Activated CD8-positive, alpha-beta memory T cell treated with anti-CD3 and anti-CD28 coated beads, Interleukin-2, amount 50 U/mL, for 24 hours (primary cell): Measurements from ENCODE around the gene EME2.

Experiments
- DNase-seq: peaks from one replicate; pipeline ENCODE4 v3.0.0-alpha.2; 2020; ENCODE audit errors: extremely low read depth

Gene EME2

DNA sequence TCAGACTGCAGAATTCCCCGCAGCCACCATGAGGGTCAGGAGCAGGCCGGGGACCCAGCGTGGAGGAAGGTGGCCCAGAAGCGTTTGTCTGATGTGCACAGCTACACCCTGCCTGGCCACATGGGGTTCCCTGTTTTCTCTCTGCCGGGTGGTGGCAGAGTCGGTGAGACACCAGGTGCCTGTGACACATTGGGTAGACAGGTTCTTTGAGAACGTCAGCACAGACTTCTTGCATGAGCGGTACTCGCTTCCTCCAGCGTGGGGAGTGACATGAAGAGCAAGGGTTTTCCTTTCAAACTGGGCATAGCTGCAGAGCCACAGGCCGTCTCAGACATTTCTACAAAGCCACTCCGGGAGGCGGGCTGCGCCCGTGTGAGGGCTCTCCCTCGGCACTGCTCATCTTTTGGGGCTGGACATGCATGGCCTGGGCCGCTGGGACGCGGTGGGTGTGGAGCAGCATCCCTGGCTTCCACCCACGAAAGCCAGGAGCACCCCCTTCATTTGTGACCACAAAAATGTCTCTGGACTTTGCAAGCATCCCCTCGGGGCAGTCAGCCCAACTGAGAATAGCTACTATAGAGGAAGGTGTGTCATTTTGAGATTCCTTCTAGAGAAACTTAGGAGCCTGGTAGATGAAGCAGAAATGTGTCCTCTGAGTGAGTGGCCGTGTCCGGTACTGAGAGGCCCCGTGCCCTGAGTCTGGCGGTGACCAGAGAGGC lies 27.3 kb upstream of the EME2 start:
- DNase-seq: no peak

GRCh38 chr16:1745900-1746692 lies 26.5 kb upstream of the EME2 start:
- no peak for DNase-seq

- no peak for DNase-seq
These were observed 25.9 kb upstream of the EME2 start for GRCh38 chr16:1746693-1747195.

DNA sequence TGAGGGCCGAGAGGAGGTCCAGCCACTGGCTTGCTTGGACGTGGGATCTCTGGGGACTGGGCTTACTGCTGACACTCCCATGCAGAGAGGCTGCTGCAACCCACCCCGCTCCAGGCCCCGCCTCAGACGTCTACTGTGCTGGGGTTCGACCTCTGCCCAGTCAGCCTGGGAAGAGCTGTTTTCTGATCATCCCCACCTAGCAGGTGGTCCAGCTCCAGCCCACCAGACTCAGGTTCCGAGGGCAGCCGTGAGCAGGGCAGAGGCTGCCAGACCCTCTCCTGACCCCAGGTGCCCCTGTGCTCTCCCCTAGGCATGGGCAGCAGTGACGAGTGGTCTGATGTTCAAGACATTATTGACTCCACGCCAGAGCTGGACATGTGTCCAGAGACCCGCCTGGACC lies 24.7 kb upstream of the EME2 start:
- no peak for DNase-seq

GRCh38 chr16:1749152-1750117 lies 23.2 kb upstream of the EME2 start:
- no peak for DNase-seq

GRCh38 chr16:1751946-1752345 lies 20.7 kb upstream of the EME2 start:
- DNase-seq: no peak

DNA sequence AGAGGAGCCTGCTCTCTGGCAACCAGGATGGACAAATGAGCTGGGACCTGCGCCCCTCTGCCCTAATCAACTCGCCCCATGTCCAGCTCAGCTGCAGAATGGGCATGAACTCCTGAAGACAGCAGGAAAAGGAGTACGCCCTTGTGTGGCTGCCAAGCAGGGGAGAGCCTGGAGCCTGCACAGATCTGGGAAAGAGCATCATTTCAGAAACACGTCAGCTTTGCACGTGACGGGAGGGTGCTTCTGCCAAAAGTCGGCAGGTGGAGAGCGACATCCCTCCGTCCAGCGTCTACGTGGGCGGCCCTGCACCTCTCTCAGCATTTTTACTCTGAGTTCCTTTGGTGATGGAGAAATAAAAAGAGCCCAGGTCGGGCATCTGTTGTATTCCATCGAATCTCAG lies 19.8 kb upstream of the EME2 start:
- no peak for DNase-seq

- DNase-seq: no peak
These were observed 18.4 kb upstream of the EME2 start for GRCh38 chr16:1754204-1754603.

DNA sequence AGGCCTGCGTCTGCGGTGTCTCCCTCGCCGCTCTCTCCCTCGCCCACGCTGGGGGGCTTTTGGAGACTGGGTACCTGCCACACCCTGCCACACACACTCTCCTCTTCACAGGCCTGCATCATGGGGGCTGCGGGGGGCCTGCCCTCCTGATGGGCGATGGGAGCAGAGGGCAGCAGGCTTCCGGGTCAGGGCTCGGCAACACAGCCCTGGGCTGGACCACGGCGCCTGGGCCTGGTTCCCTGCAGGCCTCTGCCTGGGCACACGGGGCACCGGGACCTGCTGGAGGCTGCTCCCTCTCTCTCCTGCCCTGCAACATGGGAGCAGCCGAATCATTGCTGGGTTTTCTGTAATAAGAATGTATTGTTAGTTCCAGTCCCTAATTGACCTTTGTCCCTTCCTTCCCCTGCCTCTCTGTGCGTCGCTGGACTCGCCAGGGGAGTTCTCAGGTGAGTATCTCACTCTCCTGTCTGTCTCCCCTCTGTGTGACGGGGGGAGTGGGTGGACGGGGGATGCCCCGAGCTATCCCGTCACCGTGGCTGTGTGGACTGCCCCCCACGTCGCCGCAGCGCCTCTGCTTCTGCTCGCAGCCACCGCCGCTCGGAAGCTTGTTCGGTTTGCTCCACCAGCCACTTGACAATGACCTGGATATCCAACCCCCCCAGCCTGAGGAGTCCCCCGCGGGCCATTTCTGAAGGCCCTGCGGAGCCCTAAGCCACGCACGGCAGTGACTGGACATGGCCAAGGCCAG lies 14.7 kb upstream of the EME2 start:
- no peak for DNase-seq

GRCh38 chr16:1758923-1759322 lies 13.7 kb upstream of the EME2 start:
- no peak for DNase-seq

- no peak for DNase-seq
These were observed 13.1 kb upstream of the EME2 start for GRCh38 chr16:1759511-1759910.

GRCh38 chr16:1760911-1761310 lies 11.7 kb upstream of the EME2 start:
- no peak for DNase-seq

DNA sequence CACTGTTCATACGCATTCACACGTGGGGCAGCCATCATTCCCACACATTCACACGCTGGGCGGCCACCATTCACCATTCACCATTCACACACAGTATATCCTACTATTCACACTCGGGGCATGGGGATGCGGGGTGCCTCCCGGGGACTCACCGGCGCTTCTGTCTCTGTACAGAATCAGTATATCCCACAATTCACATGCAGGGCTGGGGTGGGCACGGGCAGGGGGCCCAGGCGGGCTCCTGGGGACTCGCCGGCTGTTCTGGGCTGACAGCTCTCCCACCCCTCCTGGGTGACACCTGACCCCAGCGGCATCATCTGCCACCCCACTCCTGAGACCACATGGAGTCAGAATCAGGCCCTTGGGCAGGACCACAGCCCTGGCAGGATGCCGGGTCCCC lies 10.9 kb upstream of the EME2 start:
- no peak for DNase-seq

DNA sequence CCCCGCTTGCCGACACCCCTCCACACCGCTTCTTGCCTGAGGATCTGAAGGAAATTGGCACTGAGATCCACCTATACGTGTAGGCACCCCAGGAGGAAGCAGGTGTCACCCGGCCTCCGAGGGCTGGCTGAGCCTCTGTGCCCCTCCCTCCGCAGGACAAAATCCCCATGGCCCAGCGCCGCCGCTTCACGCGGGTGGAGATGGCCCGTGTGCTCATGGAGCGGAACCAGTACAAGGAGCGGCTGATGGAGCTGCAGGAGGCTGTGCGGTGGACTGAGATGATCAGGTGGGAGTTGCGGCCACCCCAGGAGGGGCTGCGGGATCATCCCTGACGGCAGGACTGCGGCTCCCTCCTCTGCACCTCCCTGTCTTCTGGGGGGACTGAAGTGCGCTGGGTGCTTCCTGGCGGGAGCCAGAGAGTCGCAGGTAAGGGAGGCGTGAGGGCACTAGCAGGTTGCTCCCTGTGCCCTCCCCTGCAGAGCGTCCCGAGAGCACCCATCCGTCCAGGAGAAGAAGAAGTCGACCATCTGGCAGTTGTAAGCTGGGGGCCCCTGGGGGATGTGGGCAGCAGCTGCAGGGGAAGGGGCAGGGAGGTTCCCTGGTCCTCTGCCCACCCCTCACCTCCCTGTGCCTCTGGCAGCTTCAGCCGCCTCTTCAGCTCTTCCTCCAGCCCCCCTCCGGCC lies 10.3 kb upstream of the EME2 start:
- DNase-seq: no peak

DNA sequence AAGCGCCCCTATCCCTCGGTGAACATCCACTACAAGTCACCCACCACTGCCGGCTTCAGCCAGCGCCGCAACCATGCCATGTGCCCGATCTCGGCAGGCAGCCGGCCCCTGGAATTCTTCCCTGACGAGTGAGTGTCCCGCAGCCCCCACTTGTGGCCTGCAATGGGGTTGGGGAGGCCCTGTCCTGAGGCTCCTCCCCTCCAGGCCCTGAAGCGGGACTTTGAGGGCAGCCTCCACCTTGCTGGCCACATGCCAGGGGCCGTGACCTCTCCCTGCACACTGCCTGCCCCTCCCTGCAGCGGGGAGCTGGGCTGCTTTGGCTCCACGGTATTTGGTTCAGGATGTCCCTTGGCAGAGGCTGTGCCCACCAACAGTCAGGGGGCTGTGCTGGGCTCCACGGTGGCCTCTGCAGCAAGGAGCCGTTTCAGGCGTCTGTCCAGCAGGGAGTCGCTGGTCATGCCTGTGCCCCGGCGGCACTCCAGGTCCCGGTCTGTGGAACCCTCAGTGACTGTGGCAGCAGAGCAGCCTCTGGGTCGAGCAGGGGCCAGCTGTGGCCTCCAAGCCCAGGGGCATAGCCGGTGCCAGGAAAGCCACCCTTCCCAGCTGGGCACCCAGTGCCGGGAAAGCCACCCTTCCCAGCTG lies 9.6 kb upstream of the EME2 start:
- DNase-seq: no peak

- no peak for DNase-seq
These were observed 8.8 kb upstream of the EME2 start for GRCh38 chr16:1763521-1764511.

DNA sequence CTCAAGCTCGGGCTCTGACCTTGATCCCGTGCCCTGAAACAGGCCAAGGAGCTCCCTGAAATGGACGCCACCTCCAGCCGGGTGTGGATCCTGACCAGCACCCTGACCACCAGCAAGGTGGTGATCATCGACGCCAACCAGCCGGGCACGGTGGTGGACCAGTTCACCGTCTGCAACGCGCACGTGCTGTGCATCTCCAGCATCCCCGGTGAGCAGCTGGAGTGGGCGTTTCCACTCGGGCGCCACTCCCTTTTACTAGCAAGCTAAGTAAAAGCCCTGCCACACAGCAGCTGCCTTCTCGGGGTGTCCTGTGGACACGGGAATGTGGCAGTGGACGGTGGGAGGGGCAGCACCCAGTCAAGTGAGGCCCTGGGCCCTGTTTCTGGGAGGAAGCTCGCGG lies 7.6 kb upstream of the EME2 start:
- DNase-seq: no peak

- DNase-seq: no peak
These were observed 6.8 kb upstream of the EME2 start for GRCh38 chr16:1765826-1766225.

GRCh38 chr16:1766231-1766630 lies 6.4 kb upstream of the EME2 start:
- no peak for DNase-seq
